NCI-H146 treated with DMSO at 0.1 percent for 48 hours (cell line): ENCODE measurements around the gene APBA2.
"Not testable (repeated sequence)": the region's sequence is repeated elsewhere in the genome, so short reads cannot be mapped to it uniquely, and the experiment has no call there.

Source experiments
- DNase-seq: peaks from one replicate; lab custom pipeline; 2025; ENCODE audit not compliant: unreplicated experiment; lab: John Stamatoyannopoulos, UW

The APBA2 gene

DNA sequence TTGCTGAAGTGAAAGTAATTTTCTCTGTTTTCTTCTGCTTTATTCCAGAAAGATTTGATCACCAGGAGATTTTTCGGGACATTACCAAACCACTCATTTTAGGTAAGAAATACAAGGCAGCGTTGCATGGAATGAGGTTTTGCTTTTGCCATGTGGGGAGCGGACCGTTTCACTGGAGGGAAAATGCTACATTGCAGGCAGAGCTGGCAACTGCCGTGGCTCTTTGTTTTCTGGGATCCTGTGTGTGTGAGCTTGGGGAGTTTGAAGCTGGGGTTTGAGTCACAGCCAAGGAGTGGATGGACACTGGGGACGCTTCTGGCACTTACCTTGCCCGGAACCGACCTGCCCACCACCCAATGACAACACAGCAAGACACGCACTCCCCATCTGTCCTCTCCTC is 109.9 kb downstream of the APBA2 start:
- no peak for DNase-seq

- no peak for DNase-seq
Measured at GRCh38 chr15:28996289-28996688, 110.5 kb downstream of the APBA2 start.

DNA sequence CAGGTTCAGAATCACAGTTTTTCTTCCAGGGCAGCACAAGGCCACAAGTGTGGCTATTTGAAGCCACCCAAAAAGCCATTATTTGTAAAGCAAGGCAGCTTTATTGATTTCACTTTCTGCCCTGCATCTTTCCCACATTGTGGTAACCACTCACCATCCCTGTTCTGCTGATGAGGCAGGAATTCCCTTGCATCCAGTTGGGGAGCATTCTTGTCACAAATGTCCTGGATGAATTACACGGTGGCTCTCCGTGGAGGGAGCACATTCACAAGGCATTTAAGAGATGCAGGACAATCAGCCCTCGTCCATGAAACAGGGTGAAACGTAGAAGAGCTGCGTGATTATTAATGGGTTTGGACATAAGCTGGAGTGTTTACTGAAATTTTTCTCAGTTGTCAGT is 111.2 kb downstream of the APBA2 start:
- DNase-seq = no peak

DNA sequence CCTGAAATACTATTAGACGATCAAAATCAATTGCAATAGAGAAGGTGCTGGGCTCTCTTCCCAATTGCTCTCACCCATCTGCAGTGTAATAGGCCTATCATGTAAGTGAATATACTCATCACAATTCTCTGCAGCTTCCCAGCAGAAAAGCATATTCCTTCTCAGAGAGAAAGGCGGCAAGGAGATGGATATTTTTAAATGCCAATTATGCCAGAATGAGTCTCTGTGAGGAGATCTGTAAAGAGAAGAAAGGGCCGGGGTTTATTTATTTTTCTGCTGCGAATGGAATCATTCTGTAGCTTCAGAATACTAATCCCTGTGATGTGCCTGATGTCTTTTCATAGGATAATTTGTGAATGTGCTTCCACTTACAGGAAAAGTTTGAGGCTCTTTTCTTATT is 112.0 kb downstream of the APBA2 start:
- DNase-seq = no peak

DNA sequence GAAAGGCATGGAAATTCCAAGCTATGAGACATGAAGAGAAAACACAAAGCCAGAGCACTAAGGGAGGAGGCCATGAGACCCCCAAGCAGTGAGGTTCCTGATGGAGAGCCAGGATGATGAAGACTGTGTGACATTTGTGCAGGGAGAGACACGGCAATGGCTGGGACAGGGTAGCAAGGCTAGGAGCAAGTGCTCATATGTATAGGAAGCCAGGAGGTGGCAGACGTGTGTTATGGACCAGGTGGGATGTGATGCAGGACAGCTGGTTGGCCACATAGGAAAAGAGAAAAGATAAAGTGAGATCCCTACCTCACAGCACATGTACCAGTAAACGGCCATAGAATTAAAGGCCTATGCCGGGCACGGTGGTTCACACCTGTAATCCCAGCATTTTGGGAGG is 112.7 kb downstream of the APBA2 start:
- DNase-seq = no peak

DNA sequence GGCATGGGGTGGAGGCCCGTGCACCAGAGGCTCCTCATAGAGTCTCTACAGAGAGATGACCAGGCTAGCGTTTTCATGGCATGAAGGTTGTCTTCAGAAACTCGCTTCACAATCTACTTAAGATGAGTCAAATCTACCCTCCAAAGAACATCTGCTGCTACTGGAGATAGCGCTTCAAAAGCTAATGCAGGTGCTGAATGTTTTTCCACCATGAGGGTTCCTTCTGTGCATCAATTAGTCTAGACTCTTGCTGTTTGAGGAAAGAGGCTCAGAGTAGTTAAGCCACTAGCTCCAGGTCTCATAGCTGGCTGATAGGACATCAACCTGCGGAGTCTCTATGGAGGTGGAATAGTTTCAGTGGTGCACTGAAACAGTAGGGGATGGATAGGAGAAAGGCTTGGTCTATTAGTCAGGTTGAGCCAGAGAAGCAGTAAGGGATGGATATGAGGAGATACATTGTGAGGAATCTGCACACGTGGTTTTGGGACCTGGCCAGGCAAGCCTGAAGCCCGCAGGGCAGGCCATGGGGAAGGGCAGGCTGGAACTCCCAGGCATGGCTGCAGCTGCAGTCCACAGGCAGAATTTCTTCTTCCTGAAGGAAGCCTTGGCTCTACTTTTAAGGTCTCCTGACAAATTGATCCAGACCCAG is 117.5 kb downstream of the APBA2 start:
- no peak for DNase-seq

GRCh38 chr15:29003840-29004233 is 118.1 kb downstream of the APBA2 start:
- DNase-seq = no peak

DNA sequence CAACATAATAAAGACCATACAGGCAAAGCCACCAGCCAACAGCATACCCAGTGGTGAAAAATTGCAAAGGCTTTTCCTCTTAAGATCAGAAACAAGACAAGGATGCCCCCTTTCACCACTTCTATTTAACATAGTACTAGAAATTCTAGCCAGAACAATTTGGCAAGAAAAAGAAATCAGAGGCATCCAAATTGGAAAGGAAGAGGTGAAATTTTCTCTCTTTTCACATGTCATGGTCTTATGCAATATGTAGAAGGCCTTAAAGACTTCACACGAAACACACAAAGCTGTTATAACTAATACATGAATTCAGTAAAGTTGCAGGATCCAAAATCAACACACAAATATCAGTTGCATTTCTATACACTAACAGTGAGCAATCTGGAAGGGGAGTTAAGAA is 120.2 kb downstream of the APBA2 start:
- DNase-seq = no peak

- DNase-seq = no peak
Measured at GRCh38 chr15:29008846-29009245, 123.1 kb downstream of the APBA2 start.

DNA sequence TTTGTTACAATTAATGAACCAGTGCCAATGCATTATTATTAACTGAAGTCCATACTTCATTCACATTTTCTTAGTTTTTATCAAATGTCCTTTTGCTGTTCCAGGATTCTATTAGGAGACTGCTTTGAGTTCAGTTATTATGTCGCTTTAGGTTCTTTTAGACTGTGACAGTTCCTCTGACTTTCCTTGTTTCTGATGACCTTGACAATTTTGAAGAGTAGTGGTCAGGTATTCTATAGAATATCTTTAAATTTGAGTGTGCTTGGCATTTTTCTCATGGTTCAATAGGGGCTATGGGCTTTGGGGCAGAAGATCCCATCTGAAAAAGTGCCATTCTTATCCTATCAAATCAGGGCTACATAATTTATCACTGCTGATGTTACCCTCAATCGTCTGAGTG is 126.3 kb downstream of the APBA2 start:
- no peak for DNase-seq

DNA sequence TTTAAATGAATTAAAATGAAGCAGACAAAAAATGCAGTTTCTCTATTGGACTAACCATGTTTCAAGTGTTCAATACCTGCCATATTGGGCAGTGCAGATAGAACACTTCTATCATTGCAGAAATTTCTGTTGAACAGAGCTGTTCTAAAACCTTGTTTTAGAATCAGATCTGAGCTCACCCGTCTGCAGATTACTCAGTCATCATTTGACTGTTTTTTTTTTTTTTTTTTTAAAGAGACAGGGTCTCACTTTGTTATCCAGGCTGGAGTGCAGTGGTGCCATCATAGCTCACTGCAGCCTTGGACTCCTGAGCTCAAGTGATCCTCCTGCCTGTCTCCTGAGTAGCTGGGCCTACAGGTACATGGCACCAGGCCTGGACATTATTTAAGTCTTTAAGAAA is 128.7 kb downstream of the APBA2 start:
- no peak for DNase-seq

- no peak for DNase-seq
Measured at GRCh38 chr15:29016518-29016917, 130.7 kb downstream of the APBA2 start.

DNA sequence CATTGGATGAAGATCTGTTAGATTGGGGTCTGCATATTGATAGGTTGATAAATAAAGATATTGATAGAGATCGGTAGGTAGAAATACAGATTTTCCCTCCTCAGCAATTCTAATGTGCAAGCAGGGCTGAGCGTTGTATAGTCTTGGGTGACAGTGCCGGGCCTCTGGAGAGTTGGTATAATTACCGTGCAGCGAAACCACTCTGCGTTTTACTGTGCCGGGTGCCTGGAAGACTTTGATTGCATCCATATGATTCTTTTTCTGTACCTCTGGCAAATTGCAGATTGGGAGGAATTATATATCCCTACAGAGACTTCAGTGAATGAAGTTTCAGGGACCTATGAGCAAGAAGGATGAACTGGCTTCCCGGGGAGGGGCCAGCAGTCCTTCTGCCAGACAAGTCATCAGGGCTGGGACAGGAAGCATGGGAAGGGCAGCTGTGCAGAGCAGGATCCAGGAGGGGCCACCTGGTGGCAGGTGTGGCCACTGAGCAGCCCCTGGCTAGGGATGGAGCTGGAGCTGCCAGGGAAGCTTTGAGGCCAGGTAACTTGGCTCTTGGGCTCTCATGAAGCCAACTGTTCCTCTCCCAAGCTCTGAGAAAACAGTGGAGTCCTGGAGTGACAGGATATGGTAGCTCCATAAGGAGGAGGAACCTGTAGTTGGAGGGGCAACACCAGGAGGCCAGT is 132.5 kb downstream of the APBA2 start:
- DNase-seq = no peak

DNA sequence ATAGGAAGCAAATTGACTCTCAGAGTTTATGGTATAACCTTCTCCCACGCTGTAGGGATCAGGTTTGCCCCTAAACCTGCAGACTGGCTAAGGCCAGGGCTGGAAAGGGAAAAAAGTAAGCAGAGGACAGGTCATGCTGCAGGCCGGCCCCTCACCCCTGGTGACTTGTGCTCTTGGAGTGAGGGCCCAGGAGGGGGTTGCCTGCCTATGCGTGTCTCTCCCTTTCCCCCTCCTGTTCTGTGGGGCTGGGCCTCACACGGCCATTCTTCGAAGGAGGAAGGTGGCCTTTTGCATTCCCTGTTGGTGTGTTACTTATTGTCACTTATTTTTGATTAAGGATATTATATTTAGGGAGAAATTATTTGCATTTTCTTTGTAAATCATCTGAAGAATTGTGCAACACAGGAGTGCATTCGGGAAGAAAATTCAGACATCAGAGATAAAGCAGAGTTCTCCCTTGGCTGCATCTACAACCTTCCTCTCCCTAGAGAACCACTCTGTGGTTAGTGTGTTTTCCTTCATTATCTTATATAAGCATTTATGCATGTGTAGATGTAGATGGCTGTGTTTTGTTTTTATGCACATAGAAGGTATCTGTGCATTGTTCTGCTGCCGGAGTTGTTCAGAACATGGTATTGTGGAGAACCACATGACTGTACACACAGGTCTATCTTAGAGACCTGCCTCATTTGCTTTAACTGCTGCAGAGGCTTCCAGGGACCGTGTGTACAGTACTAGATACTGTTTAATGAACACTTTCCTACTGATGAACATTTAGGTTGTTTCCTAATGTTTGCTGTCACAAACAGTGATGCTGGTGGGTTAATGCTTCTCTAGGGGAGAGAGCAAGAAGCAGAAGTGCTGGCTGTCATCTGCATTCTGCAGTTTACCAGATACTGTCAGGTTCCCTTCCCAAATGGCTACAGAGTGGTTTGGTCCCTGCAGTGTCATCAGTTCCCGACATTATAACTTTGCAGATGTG is 133.5 kb downstream of the APBA2 start:
- DNase-seq = no peak

- no peak for DNase-seq
Measured at GRCh38 chr15:29021857-29022256, 136.1 kb downstream of the APBA2 start.

GRCh38 chr15:29024662-29025061 is 138.9 kb downstream of the APBA2 start:
- no peak for DNase-seq

- DNase-seq = not testable (repeated sequence)
Measured at GRCh38 chr15:29025411-29025810, 139.6 kb downstream of the APBA2 start.

DNA sequence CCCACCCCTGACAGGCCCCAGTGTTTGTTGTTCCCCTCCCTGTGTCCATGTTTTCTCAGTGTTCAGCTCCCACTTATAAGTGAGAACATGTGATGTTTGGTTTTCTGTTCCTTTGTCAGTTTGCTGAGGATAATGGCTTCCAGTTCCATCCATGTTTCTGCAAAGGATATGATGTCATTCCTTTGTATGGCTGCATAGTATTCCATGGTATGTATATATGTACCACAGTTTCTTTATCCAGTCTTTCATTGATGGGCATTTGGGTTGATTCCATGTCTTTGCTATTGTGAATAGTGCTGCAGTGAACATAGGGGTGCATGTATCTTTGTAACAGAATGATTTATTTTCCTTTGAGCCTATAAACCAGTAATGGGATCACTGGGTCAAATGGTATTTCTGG is 142.4 kb downstream of the APBA2 start:
- DNase-seq = not testable (repeated sequence)

GRCh38 chr15:29029651-29030195 is 143.9 kb downstream of the APBA2 start:
- DNase-seq = no peak

GRCh38 chr15:29031502-29032228 is 145.9 kb downstream of the APBA2 start:
- no peak for DNase-seq

DNA sequence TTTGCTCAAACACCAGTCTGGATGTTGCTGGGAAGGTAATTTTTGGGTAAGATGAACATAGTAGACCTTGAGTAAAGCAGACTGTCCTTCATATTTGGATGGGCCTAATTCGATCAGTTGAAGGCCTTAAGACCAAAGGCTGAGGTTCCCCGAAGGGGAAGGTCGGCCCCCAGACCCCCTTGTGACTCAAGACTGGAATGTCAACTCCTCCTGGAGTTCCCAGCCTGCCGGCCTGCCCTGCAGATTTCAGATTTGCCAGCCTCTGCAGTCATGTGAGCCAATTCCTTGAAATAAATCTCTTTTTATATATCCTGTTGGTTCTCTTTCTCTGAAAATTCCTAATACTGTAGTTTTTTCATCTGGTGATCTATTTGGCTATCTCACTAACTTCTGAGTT is 146.5 kb downstream of the APBA2 start:
- DNase-seq = no peak
